Panc1 (cell line): Measurements from ENCODE around the gene SERPINA3.

Experiments
- POLR2AphosphoS5 ChIP-seq: IDR thresholded peaks from 2 replicates; pipeline ENCODE4 v1.6.1; 2012; ENCODE audit warnings: mild to moderate bottlenecking, low read depth, low read length, moderate library complexity
- SIN3A ChIP-seq: IDR thresholded peaks from 2 replicates; pipeline ENCODE4 v1.6.1; 2012; ENCODE audit warnings: low read depth, mild to moderate bottlenecking, low read length, moderate library complexity, borderline replicate concordance; ENCODE audit not compliant: insufficient read depth
- TCF7L2 ChIP-seq: IDR thresholded peaks from 2 replicates; pipeline ENCODE4 v1.6.1; 2011; ENCODE audit warnings: mild to moderate bottlenecking, low read depth, low read length, inconsistent platforms
- TF ChIP-seq, protein P1 (sequence below): fragments of 450-650 bp; IDR thresholded peaks from 2 replicates; pipeline ENCODE4 v1.5.1; 2017; ENCODE audit warnings: mild to moderate bottlenecking
- TF ChIP-seq, protein P2 (sequence below), 2 experiments: IDR thresholded peaks; 2 replicates each; pipeline ENCODE4 v1.6.1; 2011 to 2012; ENCODE audit warnings: low read depth in 2 of 2, control low read depth in 1 of 2, low read length in 1 of 2, mild to moderate bottlenecking in 1 of 2, moderate library complexity in 1 of 2; ENCODE audit not compliant: insufficient read depth in 1 of 2

DNA sequence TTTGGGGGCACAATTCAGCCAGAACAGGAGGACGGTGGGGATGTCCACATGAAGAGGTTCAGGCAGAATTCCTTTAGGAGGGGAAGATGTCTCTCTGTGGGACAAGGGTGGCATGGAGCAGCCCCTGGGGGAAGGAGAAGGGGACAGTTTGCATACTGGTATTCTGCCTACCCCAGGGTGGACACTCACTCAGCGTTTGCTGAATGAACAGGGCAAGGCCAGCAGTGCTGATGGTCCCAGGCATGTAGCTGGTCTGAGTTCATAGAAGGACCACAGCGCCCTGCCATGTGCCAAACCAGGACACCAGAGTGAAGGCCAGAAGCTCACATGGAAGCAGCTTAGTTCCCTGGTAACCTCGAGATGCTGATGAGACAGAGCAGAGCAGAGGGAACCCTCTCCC, 25.6 kb upstream of the SERPINA3 start:
- TF ChIP-seq, protein P1, sequence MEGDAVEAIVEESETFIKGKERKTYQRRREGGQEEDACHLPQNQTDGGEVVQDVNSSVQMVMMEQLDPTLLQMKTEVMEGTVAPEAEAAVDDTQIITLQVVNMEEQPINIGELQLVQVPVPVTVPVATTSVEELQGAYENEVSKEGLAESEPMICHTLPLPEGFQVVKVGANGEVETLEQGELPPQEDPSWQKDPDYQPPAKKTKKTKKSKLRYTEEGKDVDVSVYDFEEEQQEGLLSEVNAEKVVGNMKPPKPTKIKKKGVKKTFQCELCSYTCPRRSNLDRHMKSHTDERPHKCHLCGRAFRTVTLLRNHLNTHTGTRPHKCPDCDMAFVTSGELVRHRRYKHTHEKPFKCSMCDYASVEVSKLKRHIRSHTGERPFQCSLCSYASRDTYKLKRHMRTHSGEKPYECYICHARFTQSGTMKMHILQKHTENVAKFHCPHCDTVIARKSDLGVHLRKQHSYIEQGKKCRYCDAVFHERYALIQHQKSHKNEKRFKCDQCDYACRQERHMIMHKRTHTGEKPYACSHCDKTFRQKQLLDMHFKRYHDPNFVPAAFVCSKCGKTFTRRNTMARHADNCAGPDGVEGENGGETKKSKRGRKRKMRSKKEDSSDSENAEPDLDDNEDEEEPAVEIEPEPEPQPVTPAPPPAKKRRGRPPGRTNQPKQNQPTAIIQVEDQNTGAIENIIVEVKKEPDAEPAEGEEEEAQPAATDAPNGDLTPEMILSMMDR, result no peak
- TF ChIP-seq, protein P2, sequence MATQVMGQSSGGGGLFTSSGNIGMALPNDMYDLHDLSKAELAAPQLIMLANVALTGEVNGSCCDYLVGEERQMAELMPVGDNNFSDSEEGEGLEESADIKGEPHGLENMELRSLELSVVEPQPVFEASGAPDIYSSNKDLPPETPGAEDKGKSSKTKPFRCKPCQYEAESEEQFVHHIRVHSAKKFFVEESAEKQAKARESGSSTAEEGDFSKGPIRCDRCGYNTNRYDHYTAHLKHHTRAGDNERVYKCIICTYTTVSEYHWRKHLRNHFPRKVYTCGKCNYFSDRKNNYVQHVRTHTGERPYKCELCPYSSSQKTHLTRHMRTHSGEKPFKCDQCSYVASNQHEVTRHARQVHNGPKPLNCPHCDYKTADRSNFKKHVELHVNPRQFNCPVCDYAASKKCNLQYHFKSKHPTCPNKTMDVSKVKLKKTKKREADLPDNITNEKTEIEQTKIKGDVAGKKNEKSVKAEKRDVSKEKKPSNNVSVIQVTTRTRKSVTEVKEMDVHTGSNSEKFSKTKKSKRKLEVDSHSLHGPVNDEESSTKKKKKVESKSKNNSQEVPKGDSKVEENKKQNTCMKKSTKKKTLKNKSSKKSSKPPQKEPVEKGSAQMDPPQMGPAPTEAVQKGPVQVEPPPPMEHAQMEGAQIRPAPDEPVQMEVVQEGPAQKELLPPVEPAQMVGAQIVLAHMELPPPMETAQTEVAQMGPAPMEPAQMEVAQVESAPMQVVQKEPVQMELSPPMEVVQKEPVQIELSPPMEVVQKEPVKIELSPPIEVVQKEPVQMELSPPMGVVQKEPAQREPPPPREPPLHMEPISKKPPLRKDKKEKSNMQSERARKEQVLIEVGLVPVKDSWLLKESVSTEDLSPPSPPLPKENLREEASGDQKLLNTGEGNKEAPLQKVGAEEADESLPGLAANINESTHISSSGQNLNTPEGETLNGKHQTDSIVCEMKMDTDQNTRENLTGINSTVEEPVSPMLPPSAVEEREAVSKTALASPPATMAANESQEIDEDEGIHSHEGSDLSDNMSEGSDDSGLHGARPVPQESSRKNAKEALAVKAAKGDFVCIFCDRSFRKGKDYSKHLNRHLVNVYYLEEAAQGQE (IDR thresholded peaks at IDR 0.05; ENCODE audit: insufficient read depth in 1 of 2, low read depth in 2 of 2, low read length in 1 of 2), result no peak
- TF ChIP-seq POLR2AphosphoS5 (no peak), SIN3A (no peak), TCF7L2 (no peak)
